BLaER1 (cell line): ENCODE data around the gene LYPD6B.

Experiments used
- H3K27ac ChIP-seq: shearing (Covaris generic); formaldehyde crosslinking; 2 replicates; pipeline ENCODE4 v1.8.1; 2022
- H3K27me3 ChIP-seq: shearing (Covaris generic); formaldehyde crosslinking; 2 replicates; pipeline ENCODE4 v1.8.1; 2022
- H3K36me3 ChIP-seq: shearing (Covaris generic); formaldehyde crosslinking; 2 replicates; pipeline ENCODE4 v1.8.1; 2022
- H3K4me1 ChIP-seq: shearing (Covaris generic); formaldehyde crosslinking; 2 replicates; pipeline ENCODE4 v1.8.1; 2022
- H3K4me2 ChIP-seq: shearing (Covaris generic); formaldehyde crosslinking; 2 replicates; pipeline ENCODE4 v1.8.1; 2022
- H3K4me3 ChIP-seq: shearing (Covaris generic); formaldehyde crosslinking; 2 replicates; pipeline ENCODE4 v1.8.1; 2022
- H3K9ac ChIP-seq: shearing (Covaris generic); formaldehyde crosslinking; 2 replicates; pipeline ENCODE4 v1.8.1; 2022
- H3K9me3 ChIP-seq: shearing (Covaris generic); formaldehyde crosslinking; 2 replicates; pipeline ENCODE4 v1.8.1; 2022
- H4K20me1 ChIP-seq: shearing (Covaris generic); formaldehyde crosslinking; 2 replicates; pipeline ENCODE4 v1.8.1; 2022
- Cebpa-rat ChIP-seq: shearing (Covaris generic); IDR thresholded peaks from 2 replicates; pipeline ENCODE4 v1.8.1; 2022

LYPD6B gene

GRCh38 chr2:149037851-149038250, 648 bp upstream of the LYPD6B start:
- H3K9ac ChIP-seq = no peak overlapping the region
- no peaks in the 10 kb centered on the region for H3K27me3 ChIP-seq
- H3K9me3 ChIP-seq = peaks cover 7% of the 10 kb centered on the region; the same call in 1 of the 2 replicates
- no peak for TF ChIP-seq Cebpa-rat
- no peak overlapping the region for H3K4me3 ChIP-seq
- H3K36me3 ChIP-seq = no peaks in the 10 kb centered on the region
- no peaks in the 10 kb centered on the region for H4K20me1 ChIP-seq
- H3K4me2 ChIP-seq = no peak overlapping the region
- peaks cover 7% of the 10 kb centered on the region for H3K4me1 ChIP-seq
- H3K27ac ChIP-seq = no peak overlapping the region

GRCh38 chr2:149039213-149039724, 770 bp downstream of the LYPD6B start:
- H3K27me3 ChIP-seq = no peaks in the 10 kb centered on the region
- H3K4me2 ChIP-seq = no peak overlapping the region
- H3K27ac ChIP-seq = no peak overlapping the region
- peaks cover 7% of the 10 kb centered on the region; the same call in 1 of the 2 replicates for H3K9me3 ChIP-seq
- no peak for TF ChIP-seq Cebpa-rat
- no peak overlapping the region for H3K4me3 ChIP-seq
- H3K4me1 ChIP-seq = peaks cover 7% of the 10 kb centered on the region
- H3K9ac ChIP-seq = no peak overlapping the region
- no peaks in the 10 kb centered on the region for H3K36me3 ChIP-seq
- no peaks in the 10 kb centered on the region for H4K20me1 ChIP-seq

GRCh38 chr2:149040451-149040850, 2.0 kb downstream of the LYPD6B start:
- H3K9me3 ChIP-seq = peaks cover 7% of the 10 kb centered on the region; the same call in 1 of the 2 replicates
- no peak overlapping the region for H3K4me3 ChIP-seq
- H3K4me2 ChIP-seq = no peak overlapping the region
- no peaks in the 10 kb centered on the region for H3K36me3 ChIP-seq
- no peaks in the 10 kb centered on the region for H4K20me1 ChIP-seq
- peaks cover 7% of the 10 kb centered on the region for H3K4me1 ChIP-seq
- TF ChIP-seq Cebpa-rat = no peak
- H3K9ac ChIP-seq = no peak overlapping the region
- H3K27me3 ChIP-seq = no peaks in the 10 kb centered on the region
- no peak overlapping the region for H3K27ac ChIP-seq

- Histone ChIP-seq H3K27me3 (no peaks in the 10 kb centered on the region), H3K27ac (no peak overlapping the region), H3K4me1 (peaks cover 5% of the 10 kb centered on the region), H3K36me3 (no peaks in the 10 kb centered on the region), H3K9ac (no peak overlapping the region), H4K20me1 (no peaks in the 10 kb centered on the region), H3K9me3 (peaks cover 7% of the 10 kb centered on the region; the same call in 1 of the 2 replicates), H3K4me2 (no peak overlapping the region), H3K4me3 (no peak overlapping the region)
- TF ChIP-seq Cebpa-rat = no peak
These were observed 3.0 kb downstream of the LYPD6B start for GRCh38 chr2:149041482-149041881.

GRCh38 chr2:149042881-149043280, 4.4 kb downstream of the LYPD6B start:
- TF ChIP-seq Cebpa-rat = no peak
- H3K9me3 ChIP-seq = peaks cover 19% of the 10 kb centered on the region
- no peak overlapping the region for H3K4me3 ChIP-seq
- H4K20me1 ChIP-seq = no peaks in the 10 kb centered on the region
- H3K27ac ChIP-seq = no peak overlapping the region
- H3K36me3 ChIP-seq = no peaks in the 10 kb centered on the region
- no peak overlapping the region for H3K4me2 ChIP-seq
- no peaks in the 10 kb centered on the region for H3K27me3 ChIP-seq
- H3K9ac ChIP-seq = no peak overlapping the region
- no peaks in the 10 kb centered on the region for H3K4me1 ChIP-seq

- H3K36me3 ChIP-seq = no peaks in the 10 kb centered on the region
- no peaks in the 10 kb centered on the region for H3K27me3 ChIP-seq
- no peak overlapping the region for H3K4me2 ChIP-seq
- no peak overlapping the region for H3K9ac ChIP-seq
- H3K4me3 ChIP-seq = no peak overlapping the region
- H4K20me1 ChIP-seq = no peaks in the 10 kb centered on the region
- H3K9me3 ChIP-seq = peaks cover 16% of the 10 kb centered on the region
- no peak for TF ChIP-seq Cebpa-rat
- H3K4me1 ChIP-seq = no peaks in the 10 kb centered on the region
- no peak overlapping the region for H3K27ac ChIP-seq
These were observed 6.0 kb downstream of the LYPD6B start for GRCh38 chr2:149044500-149044899.

- no peaks in the 10 kb centered on the region for H3K27me3 ChIP-seq
- no peaks in the 10 kb centered on the region for H3K4me1 ChIP-seq
- H3K4me3 ChIP-seq = no peak overlapping the region
- no peak overlapping the region for H3K4me2 ChIP-seq
- no peaks in the 10 kb centered on the region for H3K36me3 ChIP-seq
- TF ChIP-seq Cebpa-rat = no peak
- peaks cover 16% of the 10 kb centered on the region for H3K9me3 ChIP-seq
- H4K20me1 ChIP-seq = no peaks in the 10 kb centered on the region
- no peak overlapping the region for H3K9ac ChIP-seq
- no peak overlapping the region for H3K27ac ChIP-seq
These were observed 8.6 kb downstream of the LYPD6B start for GRCh38 chr2:149047118-149047517.

GRCh38 chr2:149049142-149049541, 10.6 kb downstream of the LYPD6B start:
- Histone ChIP-seq H3K36me3 (no peaks in the 10 kb centered on the region), H3K9me3 (peaks cover 16% of the 10 kb centered on the region), H4K20me1 (no peaks in the 10 kb centered on the region), H3K4me1 (no peaks in the 10 kb centered on the region), H3K27ac (no peak overlapping the region), H3K4me3 (no peak overlapping the region), H3K27me3 (no peaks in the 10 kb centered on the region), H3K9ac (no peak overlapping the region), H3K4me2 (no peak overlapping the region)
- TF ChIP-seq Cebpa-rat = no peak

GRCh38 chr2:149050188-149050587, 11.7 kb downstream of the LYPD6B start:
- H4K20me1 ChIP-seq = no peaks in the 10 kb centered on the region
- H3K9me3 ChIP-seq = peaks cover 16% of the 10 kb centered on the region
- no peak for TF ChIP-seq Cebpa-rat
- no peaks in the 10 kb centered on the region for H3K4me1 ChIP-seq
- H3K27me3 ChIP-seq = no peaks in the 10 kb centered on the region
- no peak overlapping the region for H3K27ac ChIP-seq
- no peak overlapping the region for H3K4me2 ChIP-seq
- no peaks in the 10 kb centered on the region for H3K36me3 ChIP-seq
- H3K4me3 ChIP-seq = no peak overlapping the region
- H3K9ac ChIP-seq = no peak overlapping the region

- no peaks in the 10 kb centered on the region for H3K36me3 ChIP-seq
- no peak for TF ChIP-seq Cebpa-rat
- no peaks in the 10 kb centered on the region for H3K27me3 ChIP-seq
- H3K4me3 ChIP-seq = no peak overlapping the region
- no peaks in the 10 kb centered on the region for H3K9me3 ChIP-seq
- no peaks in the 10 kb centered on the region for H4K20me1 ChIP-seq
- no peak overlapping the region for H3K27ac ChIP-seq
- no peaks in the 10 kb centered on the region for H3K4me1 ChIP-seq
- H3K9ac ChIP-seq = no peak overlapping the region
- no peak overlapping the region for H3K4me2 ChIP-seq
These were observed 17.3 kb downstream of the LYPD6B start for GRCh38 chr2:149055751-149056150.
